G401.6 (cell line): ENCODE results near the gene DDX54.

ENCODE experiments used
- FAIRE-seq: peaks from 2 replicates; lab custom pipeline; 2012; peaks lifted over from hg19 to GRCh38; lab: Jason Lieb, UNC

DDX54 gene

GRCh38 chr12:113185180-113186032 lies at the start of gene DDX54, which contains the start of gene RITA1:
Gene DDX54 (minus strand): TSS chr12:113185478. CDS start chr12:113185451, 27 bp downstream.
Gene RITA1 (plus strand): TSS chr12:113185721. CDS start chr12:113186747, 1,026 bp downstream.
- FAIRE-seq, result no peak

GRCh38 chr12:113234483-113234882 lies 49.2 kb upstream of the DDX54 start:
- FAIRE-seq, result no peak

- FAIRE-seq, result no peak
Measured at GRCh38 chr12:113233967-113234366, 48.7 kb upstream of the DDX54 start.

GRCh38 chr12:113232840-113233585 lies 47.7 kb upstream of the DDX54 start:
- FAIRE-seq, result no peak

- no peak for FAIRE-seq
Measured at GRCh38 chr12:113232089-113232839, 47.0 kb upstream of the DDX54 start.

GRCh38 chr12:113231235-113232088 lies 46.2 kb upstream of the DDX54 start:
- no peak for FAIRE-seq

- no peak for FAIRE-seq
Measured at GRCh38 chr12:113230315-113231234, 45.3 kb upstream of the DDX54 start.

GRCh38 chr12:113228394-113229028 lies 43.2 kb upstream of the DDX54 start:
- FAIRE-seq, result no peak

GRCh38 chr12:113227686-113228391 lies 42.6 kb upstream of the DDX54 start:
- no peak for FAIRE-seq

- no peak for FAIRE-seq
Measured at GRCh38 chr12:113226696-113227568, 41.7 kb upstream of the DDX54 start.

GRCh38 chr12:113224955-113225354 lies 39.7 kb upstream of the DDX54 start:
- FAIRE-seq, result no peak

GRCh38 chr12:113222730-113223531 lies 37.7 kb upstream of the DDX54 start:
- FAIRE-seq, result no peak

- no peak for FAIRE-seq
Measured at GRCh38 chr12:113221997-113222729, 36.9 kb upstream of the DDX54 start.

GRCh38 chr12:113221181-113221996 lies 36.1 kb upstream of the DDX54 start, which contains the start of gene TPCN1:
Gene TPCN1 (plus strand): TSS chr12:113221464. CDS start chr12:113226853, 5,389 bp downstream.
- FAIRE-seq, result peak; percentile 99

GRCh38 chr12:113220593-113221180 lies 35.4 kb upstream of the DDX54 start:
- no peak for FAIRE-seq
